Stimulated activated CD4-positive, alpha-beta T cell treated with anti-CD3 and anti-CD28 coated beads, TNF-alpha, amount 100 ng/mL, for 4 hours (primary cell): Measurements from ENCODE around the gene MASP1.

ENCODE experiments used
- DNase-seq, 3 experiments: peaks; one replicate each; pipeline ENCODE4 v3.0.0-alpha.2; 2020; ENCODE audit warnings: low read depth in 3 of 3

Gene MASP1

GRCh38 chr3:187291512-187292132 is at the start of gene MASP1:
Gene MASP1 (minus strand): TSS chr3:187291737. CDS start chr3:187291632, 105 bp downstream.
- no peak for DNase-seq

GRCh38 chr3:187340578-187340977 is 49.0 kb upstream of the MASP1 start:
- DNase-seq = no peak

- DNase-seq = no peak
Observed at GRCh38 chr3:187336322-187336721, 44.8 kb upstream of the MASP1 start.

GRCh38 chr3:187334904-187335303 is 43.4 kb upstream of the MASP1 start:
- no peak for DNase-seq

- DNase-seq = no peak
Observed at GRCh38 chr3:187328691-187329090, 37.2 kb upstream of the MASP1 start.

GRCh38 chr3:187327845-187328244 is 36.3 kb upstream of the MASP1 start:
- DNase-seq = no peak

GRCh38 chr3:187325632-187326031 is 34.1 kb upstream of the MASP1 start:
- no peak for DNase-seq

- DNase-seq = no peak
Observed at GRCh38 chr3:187323091-187323490, 31.6 kb upstream of the MASP1 start.

GRCh38 chr3:187322291-187322690 is 30.8 kb upstream of the MASP1 start:
- no peak for DNase-seq

GRCh38 chr3:187321766-187322165 is 30.2 kb upstream of the MASP1 start:
- DNase-seq = no peak

- peak in 2 of 3 experiments; percentile 15 to 21 for DNase-seq
Observed at GRCh38 chr3:187319699-187320302, 28.3 kb upstream of the MASP1 start.

- DNase-seq = peak in 1 of 3 experiments; percentile 6
Observed at GRCh38 chr3:187318819-187319616, 27.5 kb upstream of the MASP1 start.

- DNase-seq = no peak
Observed at GRCh38 chr3:187315872-187316271, 24.3 kb upstream of the MASP1 start.

- DNase-seq = no peak
Observed at GRCh38 chr3:187314176-187314575, 22.6 kb upstream of the MASP1 start.

- DNase-seq = no peak
Observed at GRCh38 chr3:187310954-187311470, 19.5 kb upstream of the MASP1 start.

GRCh38 chr3:187310226-187310625 is 18.7 kb upstream of the MASP1 start:
- no peak for DNase-seq

GRCh38 chr3:187305881-187306280 is 14.3 kb upstream of the MASP1 start:
- no peak for DNase-seq

GRCh38 chr3:187299611-187300010 is 8.1 kb upstream of the MASP1 start:
- no peak for DNase-seq

- no peak for DNase-seq
Observed at GRCh38 chr3:187296911-187297310, 5.4 kb upstream of the MASP1 start.

- no peak for DNase-seq
Observed at GRCh38 chr3:187296058-187296457, 4.5 kb upstream of the MASP1 start.

- no peak for DNase-seq
Observed at GRCh38 chr3:187295316-187296034, 3.9 kb upstream of the MASP1 start.
